Upper lobe of left lung (tissue), 6 donors: ENCODE measurements around the gene C16orf86. TPM values are rescaled to one million over a fixed set of nuclear protein-coding genes. Genes with fewer than 3 reads are reported as not detected.
A peak's percentile ranks its signal among the peaks of the same experiment; 100 is the strongest.

Experiments used
- ATAC-seq, 2 donors: fragments of 200-7000 bp; cut with Tn5 transposase; one replicate each; pipeline ENCODE4 v1.9.1; 2022; ENCODE audit warnings: mild to moderate bottlenecking in 2 of 2, moderate library complexity in 2 of 2; ENCODE audit not compliant: low FRiP score in 2 of 2
- DNase-seq, 2 donors: peaks; one replicate each; pipeline ENCODE4 v3.0.0-alpha.2; 2019 to 2020
- H3K27ac ChIP-seq, 4 donors: fragments of 200-600 bp; sonication (generic); one replicate each; pipeline ENCODE4 v1.5.1; 2016 to 2019
- H3K27me3 ChIP-seq, 4 donors: fragments of 200-600 bp; sonication (generic); one replicate each; pipeline ENCODE4 v1.5.1; 2017 to 2019
- H3K36me3 ChIP-seq, 4 donors: fragments of 200-600 bp; sonication (generic); one replicate each; pipeline ENCODE4 v1.5.1; 2016 to 2019
- H3K4me1 ChIP-seq, 4 donors: fragments of 200-600 bp; sonication (generic); one replicate each; pipeline ENCODE4 v1.5.1; 2018 to 2019
- H3K4me3 ChIP-seq, 4 donors: fragments of 200-600 bp; sonication (generic); one replicate each; pipeline ENCODE4 v1.5.1; 2017 to 2019; ENCODE audit warnings: mild to moderate bottlenecking in 2 of 4, moderate library complexity in 1 of 4
- H3K9me3 ChIP-seq, 4 donors: fragments of 200-600 bp; sonication (generic); one replicate each; pipeline ENCODE4 v1.5.1; 2018 to 2019
- EP300 ChIP-seq, 4 donors: sonication (generic); formaldehyde crosslinking; IDR thresholded peaks; one replicate each; pipeline ENCODE4 v1.5.1; 2017; ENCODE audit warnings: antibody characterized with exemption in 4 of 4, control low read depth in 2 of 4
- POLR2A ChIP-seq, 4 donors: fragments of 450-650 bp; IDR thresholded peaks; one replicate each; pipeline ENCODE4 v1.5.1; 2016 to 2017; ENCODE audit warnings: antibody characterized with exemption in 4 of 4, mild to moderate bottlenecking in 2 of 4
- POLR2AphosphoS5 ChIP-seq, 2 donors: sonication (generic); formaldehyde crosslinking; IDR thresholded peaks; one replicate each; pipeline ENCODE4 v1.5.1; 2017; ENCODE audit warnings: antibody characterized with exemption in 2 of 2
- WGBS, 2 donors: methylation state at CpG; one replicate each; pipeline ENCODE4 v1.1.5; 2017 to 2018; 5-methylcytosine and 5-hydroxymethylcytosine counted together
- total RNA-seq, 6 donors: library from RNA; depleted of rRNA in 4 of 6; stranded (reverse); fragments of >200 nt in 4 of 6; gene quantifications; one replicate each; pipeline versions ENCODE4 v1.1.0 to v1.2.1, GENCODE V29; 2016 to 2021
- TF ChIP-seq, protein P1 (sequence below), 6 experiments: fragments of 450-650 bp in 4 of 6; fragments of 200-600 bp in 2 of 6; sonication (generic) in 2 of 6; IDR thresholded peaks; one replicate each; pipeline ENCODE4 v1.5.1; 2016 to 2019; ENCODE audit warnings: antibody characterized with exemption in 6 of 6
- donor health status: DM: no; HTN: no; CAD: no; lungs with moderate emphysema.
- donor health status: DM: no; HTN: yes; CAD: no; lungs with severe emphysema.

C16orf86 gene, protein sequence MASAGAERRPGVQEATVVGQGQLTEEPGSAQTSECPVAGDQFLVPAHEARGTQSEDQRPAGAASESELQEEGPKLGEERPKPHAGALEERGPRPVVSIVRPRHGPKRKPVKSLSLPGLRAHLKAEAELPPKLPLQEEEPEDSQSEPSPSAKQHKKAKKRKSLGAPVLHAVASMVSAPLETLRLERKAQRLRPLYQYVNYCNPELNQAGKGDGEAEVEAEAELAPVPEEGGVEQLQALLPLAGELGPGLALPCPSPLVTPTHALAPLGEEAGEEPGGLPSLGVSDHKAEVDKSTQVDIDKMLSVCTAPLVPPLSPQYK
- total RNA-seq = 10 to 100 TPM in 1 of 6 donors, 1 to 10 TPM in 5; 1.2 to 22.0 (median 5.2) TPM

- Histone ChIP-seq H3K27me3 (no peaks in the 10 kb centered on the region), H3K27ac (peak within 1 kb of the TSS; percentile 85 to 97 (median 95)), H3K36me3 (peaks cover 0 to 21% (median 11%) of the 10 kb centered on the region in 4 donors), H3K4me1 (peaks cover 25 to 33% (median 28%) of the 10 kb centered on the region in 4 donors), H3K4me3 (peak within 1 kb of the TSS; percentile 87 to 98 (median 94)), H3K9me3 (no peaks in the 10 kb centered on the region)
- DNase-seq (peak; percentile 93 to 96), ATAC-seq (peak; percentile 56 to 91)
- TF ChIP-seq, protein P1, sequence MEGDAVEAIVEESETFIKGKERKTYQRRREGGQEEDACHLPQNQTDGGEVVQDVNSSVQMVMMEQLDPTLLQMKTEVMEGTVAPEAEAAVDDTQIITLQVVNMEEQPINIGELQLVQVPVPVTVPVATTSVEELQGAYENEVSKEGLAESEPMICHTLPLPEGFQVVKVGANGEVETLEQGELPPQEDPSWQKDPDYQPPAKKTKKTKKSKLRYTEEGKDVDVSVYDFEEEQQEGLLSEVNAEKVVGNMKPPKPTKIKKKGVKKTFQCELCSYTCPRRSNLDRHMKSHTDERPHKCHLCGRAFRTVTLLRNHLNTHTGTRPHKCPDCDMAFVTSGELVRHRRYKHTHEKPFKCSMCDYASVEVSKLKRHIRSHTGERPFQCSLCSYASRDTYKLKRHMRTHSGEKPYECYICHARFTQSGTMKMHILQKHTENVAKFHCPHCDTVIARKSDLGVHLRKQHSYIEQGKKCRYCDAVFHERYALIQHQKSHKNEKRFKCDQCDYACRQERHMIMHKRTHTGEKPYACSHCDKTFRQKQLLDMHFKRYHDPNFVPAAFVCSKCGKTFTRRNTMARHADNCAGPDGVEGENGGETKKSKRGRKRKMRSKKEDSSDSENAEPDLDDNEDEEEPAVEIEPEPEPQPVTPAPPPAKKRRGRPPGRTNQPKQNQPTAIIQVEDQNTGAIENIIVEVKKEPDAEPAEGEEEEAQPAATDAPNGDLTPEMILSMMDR (IDR thresholded peaks at IDR 0.05) = peak in 1 of 6 experiments; percentile 14
- TF ChIP-seq POLR2A (IDR thresholded peaks at IDR 0.05) (peak in 1 of 4 donors; percentile 32), EP300 (IDR thresholded peaks at IDR 0.05) (no peak), POLR2AphosphoS5 (IDR thresholded peaks at IDR 0.05) (peak; percentile 67)
- 0 to 5% methylated on average over 11 to 35 of the region's 78 CpGs for WGBS, 2 donors
These were observed at the start of gene C16orf86, which contains the start of gene ENKD1 for GRCh38 chr16:67666559-67667452. C16orf86 (plus strand) TSS chr16:67666814; CDS start chr16:67666971, 157 bp downstream. ENKD1 (minus strand) TSS chr16:67666750; CDS start chr16:67666442, 308 bp downstream.

- no peaks in the 10 kb centered on the region for H3K4me1 ChIP-seq
- H3K27me3 ChIP-seq = no peaks in the 10 kb centered on the region
- peaks cover 21 to 96% (median 70%) of the 10 kb centered on the region in 4 donors for H3K36me3 ChIP-seq
- TF ChIP-seq, protein P1 (IDR thresholded peaks at IDR 0.05) = no peak
- no peak for TF ChIP-seq POLR2AphosphoS5 (IDR thresholded peaks at IDR 0.05)
- no peak for TF ChIP-seq EP300 (IDR thresholded peaks at IDR 0.05)
- no peak for TF ChIP-seq POLR2A (IDR thresholded peaks at IDR 0.05)
- no peaks in the 10 kb centered on the region for H3K9me3 ChIP-seq
- 93 to 96% methylated on average over 11 to 14 of the region's 14 CpGs for WGBS, 2 donors
- H3K27ac ChIP-seq = no peak overlapping the region
- H3K4me3 ChIP-seq = no peak overlapping the region
- DNase-seq (no peak), ATAC-seq (no peak)
These were observed 38.4 kb upstream of the C16orf86 start for GRCh38 chr16:67628216-67628615.

- Histone ChIP-seq H3K9me3 (no peaks in the 10 kb centered on the region), H3K4me1 (no peaks in the 10 kb centered on the region), H3K36me3 (peaks cover 18 to 95% (median 64%) of the 10 kb centered on the region in 4 donors), H3K4me3 (no peak overlapping the region), H3K27me3 (no peaks in the 10 kb centered on the region), H3K27ac (no peak overlapping the region)
- ATAC-seq (no peak), DNase-seq (no peak)
- WGBS, 2 donors = 59 to 68% methylated on average over 7 of the region's 7 CpGs
- TF ChIP-seq POLR2AphosphoS5 (IDR thresholded peaks at IDR 0.05) = no peak
- TF ChIP-seq, protein P1 (IDR thresholded peaks at IDR 0.05) = no peak
- no peak for TF ChIP-seq EP300 (IDR thresholded peaks at IDR 0.05)
- TF ChIP-seq POLR2A (IDR thresholded peaks at IDR 0.05) = no peak
These were observed 34.0 kb upstream of the C16orf86 start for GRCh38 chr16:67632415-67633172.

DNA sequence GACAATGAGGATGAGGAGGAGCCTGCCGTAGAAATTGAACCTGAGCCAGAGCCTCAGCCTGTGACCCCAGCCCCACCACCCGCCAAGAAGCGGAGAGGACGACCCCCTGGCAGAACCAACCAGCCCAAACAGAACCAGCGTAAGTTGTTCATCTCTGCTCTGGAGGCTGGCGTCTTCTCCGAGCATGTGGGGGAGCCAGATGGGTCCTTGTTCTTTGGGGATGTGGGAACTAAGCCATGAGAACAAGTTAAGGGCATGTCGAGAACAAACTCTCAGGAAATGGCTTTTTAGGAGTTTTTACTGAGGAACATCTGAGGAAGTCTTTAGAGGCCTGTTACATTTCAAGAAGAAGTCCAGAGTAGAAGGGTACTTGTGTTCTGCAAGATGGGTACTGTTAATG, 29.9 kb upstream of the C16orf86 start:
- H3K27ac ChIP-seq = no peak overlapping the region
- no peak for DNase-seq
- WGBS, 2 donors = 89 to 96% methylated on average over 8 of the region's 8 CpGs

More for the DNA sequence above, 29.9 kb upstream of the C16orf86 start:
- Histone ChIP-seq H3K9me3 (no peaks in the 10 kb centered on the region), H3K36me3 (peaks cover 16 to 77% (median 42%) of the 10 kb centered on the region in 4 donors), H3K4me3 (no peak overlapping the region), H3K27me3 (no peaks in the 10 kb centered on the region), H3K4me1 (peaks cover 0 to 8% (median 4%) of the 10 kb centered on the region in 4 donors)
- TF ChIP-seq, protein P1 (IDR thresholded peaks at IDR 0.05) = no peak
- TF ChIP-seq EP300 (IDR thresholded peaks at IDR 0.05) = no peak
- ATAC-seq = no peak
